ENCODE data around the gene CTU1. TPM values are rescaled to one million over a fixed set of nuclear protein-coding genes. Genes with fewer than 3 reads are reported as not detected.

The CTU1 gene
- total and polyA plus RNA-seq, 2 experiments from 2014 or later = 4.2 to 9.0 TPM

- H3K9me2 ChIP-seq (ENCODE audit: insufficient read depth) = no peaks in the 10 kb centered on the region
- 1% methylated on average over 4 of the region's 4 CpGs; no CpG with 5 or more reads in 1 of the 2 experiments for WGBS, 2 experiments (ENCODE audit: low coverage in 1 of 2, low lambda C conversion rate in 2 of 2, missing lambda C conversion rate in 2 of 2)
- no peaks in the 10 kb centered on the region for H3K27me3 ChIP-seq (replicated peaks; ENCODE audit: insufficient read depth)
- no peak for TF ChIP-seq EZH2 (IDR thresholded peaks at IDR 0.05; ENCODE audit: insufficient read depth, poor library complexity, severe bottlenecking)
- no peak for TF ChIP-seq EZH2phosphoT487 (IDR thresholded peaks at IDR 0.05; ENCODE audit: insufficient read depth, low read depth)
- H2AFZ ChIP-seq = no peak overlapping the region
- no peak overlapping the region for H3K4me2 ChIP-seq (ENCODE audit: unreplicated experiment)
- no peaks in the 10 kb centered on the region for H4K20me1 ChIP-seq (ENCODE audit: insufficient read depth)
- in situ Hi-C loops (cut with MboI) = no loop called here
- no peak overlapping the region for H3K4me3 ChIP-seq
- H3K79me2 ChIP-seq (ENCODE audit: insufficient read depth) = no peaks in the 10 kb centered on the region
- no peaks in the 10 kb centered on the region for H3K4me1 ChIP-seq (ENCODE audit: insufficient read depth)
- H3K9ac ChIP-seq = no peak overlapping the region
- DNase-seq = no peak
- H3K27ac ChIP-seq = no peak overlapping the region
- no peaks in the 10 kb centered on the region for H3K9me3 ChIP-seq (ENCODE audit: low read depth)
- no peaks in the 10 kb centered on the region for H3F3A ChIP-seq (ENCODE audit: insufficient read depth)
- H3K36me3 ChIP-seq (ENCODE audit: low read depth) = no peaks in the 10 kb centered on the region
Measured at GRCh38 chr19:51083181-51083580, 25.0 kb downstream of the CTU1 start.

- Histone ChIP-seq H3K27ac (no peak within 1 kb of the TSS), H3K36me3 (ENCODE audit: low read depth) (no peaks in the 10 kb centered on the region), H3K9me3 (ENCODE audit: low read depth) (no peaks in the 10 kb centered on the region), H2AFZ (no peak within 1 kb of the TSS), H3K4me1 (ENCODE audit: insufficient read depth) (no peaks in the 10 kb centered on the region), H3F3A (ENCODE audit: insufficient read depth) (no peaks in the 10 kb centered on the region), H4K20me1 (ENCODE audit: insufficient read depth) (no peaks in the 10 kb centered on the region), H3K4me2 (ENCODE audit: unreplicated experiment) (no peak within 1 kb of the TSS), H3K9ac (no peak within 1 kb of the TSS), H3K4me3 (no peak within 1 kb of the TSS), H3K27me3 (replicated peaks; ENCODE audit: insufficient read depth) (no peaks in the 10 kb centered on the region), H3K79me2 (ENCODE audit: insufficient read depth) (no peaks in the 10 kb centered on the region), H3K9me2 (ENCODE audit: insufficient read depth) (no peaks in the 10 kb centered on the region)
- in situ Hi-C loops (cut with MboI) = no loop called here
- no peak for TF ChIP-seq EZH2 (IDR thresholded peaks at IDR 0.05; ENCODE audit: insufficient read depth, poor library complexity, severe bottlenecking)
- no peak for TF ChIP-seq EZH2phosphoT487 (IDR thresholded peaks at IDR 0.05; ENCODE audit: insufficient read depth, low read depth)
- no peak for DNase-seq
- WGBS, 2 experiments (ENCODE audit: low coverage in 1 of 2, low lambda C conversion rate in 2 of 2, missing lambda C conversion rate in 2 of 2) = 7 to 13% methylated on average over 4 to 7 of the region's 7 CpGs
Measured at GRCh38 chr19:51082611-51083010, 25.6 kb downstream of the CTU1 start, which contains the start of gene KLK14. Gene KLK14 (minus strand): TSS chr19:51082887. CDS start chr19:51082614, 273 bp downstream.

GRCh38 chr19:51081476-51081875 lies 26.7 kb downstream of the CTU1 start:
- Histone ChIP-seq H3K4me1 (ENCODE audit: insufficient read depth) (no peaks in the 10 kb centered on the region), H3K9ac (no peak overlapping the region), H3K9me3 (ENCODE audit: low read depth) (no peaks in the 10 kb centered on the region), H3K4me2 (ENCODE audit: unreplicated experiment) (no peak overlapping the region), H3K27ac (no peak overlapping the region), H3K27me3 (replicated peaks; ENCODE audit: insufficient read depth) (no peaks in the 10 kb centered on the region), H4K20me1 (ENCODE audit: insufficient read depth) (no peaks in the 10 kb centered on the region), H3K36me3 (ENCODE audit: low read depth) (no peaks in the 10 kb centered on the region), H3K79me2 (ENCODE audit: insufficient read depth) (no peaks in the 10 kb centered on the region), H3K4me3 (no peak overlapping the region), H3F3A (ENCODE audit: insufficient read depth) (no peaks in the 10 kb centered on the region), H3K9me2 (ENCODE audit: insufficient read depth) (no peaks in the 10 kb centered on the region), H2AFZ (no peak overlapping the region)
- no peak for DNase-seq
- in situ Hi-C loops (cut with MboI) = no loop called here
- TF ChIP-seq EZH2 (IDR thresholded peaks at IDR 0.05; ENCODE audit: insufficient read depth, poor library complexity, severe bottlenecking) (no peak), EZH2phosphoT487 (IDR thresholded peaks at IDR 0.05; ENCODE audit: insufficient read depth, low read depth) (no peak)
- WGBS, 2 experiments (ENCODE audit: low coverage in 1 of 2, low lambda C conversion rate in 2 of 2, missing lambda C conversion rate in 2 of 2) = 62 to 70% methylated on average over 14 of the region's 14 CpGs

GRCh38 chr19:51079481-51080110 lies 28.6 kb downstream of the CTU1 start:
- no peaks in the 10 kb centered on the region for H3K9me2 ChIP-seq (ENCODE audit: insufficient read depth)
- H3K36me3 ChIP-seq (ENCODE audit: low read depth) = no peaks in the 10 kb centered on the region
- TF ChIP-seq EZH2 (IDR thresholded peaks at IDR 0.05; ENCODE audit: insufficient read depth, poor library complexity, severe bottlenecking) = no peak
- TF ChIP-seq EZH2phosphoT487 (IDR thresholded peaks at IDR 0.05; ENCODE audit: insufficient read depth, low read depth) = no peak
- H3K4me2 ChIP-seq (ENCODE audit: unreplicated experiment) = no peak overlapping the region
- no peak for DNase-seq
- no peaks in the 10 kb centered on the region for H3K9me3 ChIP-seq (ENCODE audit: low read depth)
- no peak overlapping the region for H3K9ac ChIP-seq
- no peak overlapping the region for H2AFZ ChIP-seq
- H3K27me3 ChIP-seq (replicated peaks; ENCODE audit: insufficient read depth) = no peaks in the 10 kb centered on the region
- in situ Hi-C loops (cut with MboI) = no loop called here
- no peaks in the 10 kb centered on the region for H4K20me1 ChIP-seq (ENCODE audit: insufficient read depth)
- H3K79me2 ChIP-seq (ENCODE audit: insufficient read depth) = no peaks in the 10 kb centered on the region
- H3K4me3 ChIP-seq = no peak overlapping the region
- H3K27ac ChIP-seq = no peak overlapping the region
- H3K4me1 ChIP-seq (ENCODE audit: insufficient read depth) = no peaks in the 10 kb centered on the region
- WGBS, 2 experiments (ENCODE audit: low coverage in 1 of 2, low lambda C conversion rate in 2 of 2, missing lambda C conversion rate in 2 of 2) = 52 to 61% methylated on average over 25 of the region's 27 CpGs
- no peaks in the 10 kb centered on the region for H3F3A ChIP-seq (ENCODE audit: insufficient read depth)

Data from GM23248 (cell line).